ENCODE data around the gene GRPR. TPM values are rescaled to one million over a fixed set of nuclear protein-coding genes. Genes with fewer than 3 reads are reported as not detected.

The GRPR gene
- total and polyA plus RNA-seq, 7 donors = 0.19 to 2.8 (median 0.83) TPM; not detected in 2

DNA sequence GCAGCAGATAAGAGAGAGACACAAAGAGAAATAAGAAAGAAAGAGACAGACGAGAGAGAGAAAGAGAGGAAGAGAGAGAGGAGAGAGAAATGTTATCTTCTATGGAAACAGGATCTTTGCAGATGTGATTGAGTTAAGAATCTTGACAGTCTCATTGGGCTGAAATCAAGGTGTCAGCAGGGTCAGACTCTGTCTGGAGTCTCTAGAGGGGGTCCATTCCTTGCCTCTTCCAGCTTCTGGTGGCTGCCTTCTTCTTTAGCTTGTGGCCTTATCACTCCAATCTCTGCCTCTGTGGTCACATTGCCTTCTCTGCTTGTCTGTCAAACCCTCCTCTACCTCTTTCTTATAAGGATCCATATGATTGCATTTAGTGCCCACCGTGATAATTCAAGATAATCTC lies 21.8 kb upstream of the GRPR start:
- Histone ChIP-seq H3K27me3 (no peaks in the 10 kb centered on the region), H3K9me3 (no peaks in the 10 kb centered on the region), H3K27ac (no peak overlapping the region), H3K4me1 (no peaks in the 10 kb centered on the region), H3K36me3 (no peaks in the 10 kb centered on the region), H3K4me3 (no peak overlapping the region)
- TF ChIP-seq POLR2AphosphoS5 (IDR thresholded peaks at IDR 0.05) = no peak
- WGBS, 2 donors = 82 to 84% methylated on average over 2 of the region's 2 CpGs
- DNase-seq = no peak
- intact Hi-C loops (cut with DNase I) = no loop called here

- Histone ChIP-seq H3K4me3 (no peak overlapping the region), H3K4me1 (no peaks in the 10 kb centered on the region), H3K27me3 (no peaks in the 10 kb centered on the region), H3K27ac (no peak overlapping the region), H3K9me3 (no peaks in the 10 kb centered on the region), H3K36me3 (no peaks in the 10 kb centered on the region)
- intact Hi-C loops (cut with DNase I) = no loop called here
- no peak for DNase-seq
- 87 to 94% methylated on average over 4 of the region's 4 CpGs for WGBS, 2 donors
- TF ChIP-seq EP300 (IDR thresholded peaks at IDR 0.05) = no peak
- no peak for TF ChIP-seq CTCF (IDR thresholded peaks at IDR 0.05)
- TF ChIP-seq POLR2A (IDR thresholded peaks at IDR 0.05) = no peak
- TF ChIP-seq POLR2AphosphoS5 (IDR thresholded peaks at IDR 0.05) = no peak
These were observed 19.7 kb upstream of the GRPR start for GRCh38 chrX:16103625-16104024.

GRCh38 chrX:16112428-16112827 lies 10.9 kb upstream of the GRPR start:
- H3K9me3 ChIP-seq = no peaks in the 10 kb centered on the region
- TF ChIP-seq POLR2AphosphoS5 (IDR thresholded peaks at IDR 0.05) = no peak
- no peak for TF ChIP-seq CTCF (IDR thresholded peaks at IDR 0.05)
- TF ChIP-seq POLR2A (IDR thresholded peaks at IDR 0.05) = no peak
- TF ChIP-seq EP300 (IDR thresholded peaks at IDR 0.05) = no peak
- no peak overlapping the region for H3K27ac ChIP-seq
- no peaks in the 10 kb centered on the region for H3K36me3 ChIP-seq
- 63 to 75% methylated on average over 2 of the region's 2 CpGs for WGBS, 2 donors
- H3K4me1 ChIP-seq = no peaks in the 10 kb centered on the region
- no peaks in the 10 kb centered on the region for H3K27me3 ChIP-seq
- intact Hi-C loops (cut with DNase I) = no loop called here
- H3K4me3 ChIP-seq = no peak overlapping the region
- DNase-seq = no peak

GRCh38 chrX:16113978-16114565 lies 9.3 kb upstream of the GRPR start:
- TF ChIP-seq CTCF (IDR thresholded peaks at IDR 0.05) (no peak), POLR2A (IDR thresholded peaks at IDR 0.05) (no peak), EP300 (IDR thresholded peaks at IDR 0.05) (no peak), POLR2AphosphoS5 (IDR thresholded peaks at IDR 0.05) (no peak)
- Histone ChIP-seq H3K9me3 (no peaks in the 10 kb centered on the region), H3K4me3 (no peak overlapping the region), H3K36me3 (no peaks in the 10 kb centered on the region), H3K4me1 (no peaks in the 10 kb centered on the region), H3K27me3 (no peaks in the 10 kb centered on the region), H3K27ac (peak overlapping the region in 2 of 4 donors; percentile 5 to 10)
- no peak for DNase-seq
- 36 to 85% methylated on average over 1 of the region's 1 CpG for WGBS, 2 donors
- intact Hi-C loops (cut with DNase I) = no loop called here

DNA sequence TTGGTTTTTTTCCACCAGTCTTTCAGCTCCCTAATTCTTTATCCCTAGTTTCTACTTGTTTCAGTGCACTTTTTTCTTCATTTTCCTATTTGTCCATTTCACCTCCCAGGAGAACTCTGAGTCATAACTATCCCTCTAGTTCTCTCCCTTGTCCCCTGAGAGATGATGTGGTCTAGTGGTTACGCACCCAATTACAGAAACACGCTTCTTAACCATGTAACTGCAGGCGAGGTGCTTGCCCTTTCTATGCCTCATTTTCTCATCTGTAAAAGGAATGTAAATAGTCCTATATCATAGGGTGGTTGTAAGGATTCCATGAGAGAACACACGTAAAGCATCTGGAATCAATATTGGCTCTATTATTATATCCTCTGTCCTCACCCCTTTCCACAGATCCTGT lies 8.8 kb upstream of the GRPR start:
- H3K9me3 ChIP-seq = no peaks in the 10 kb centered on the region
- no peak overlapping the region for H3K4me3 ChIP-seq
- TF ChIP-seq CTCF (IDR thresholded peaks at IDR 0.05) = no peak
- no peak for TF ChIP-seq POLR2AphosphoS5 (IDR thresholded peaks at IDR 0.05)
- no peak for TF ChIP-seq POLR2A (IDR thresholded peaks at IDR 0.05)
- TF ChIP-seq EP300 (IDR thresholded peaks at IDR 0.05) = no peak
- no peak for DNase-seq
- H3K27ac ChIP-seq = no peak overlapping the region
- WGBS, 2 donors = 76 to 89% methylated on average over 4 of the region's 4 CpGs
- intact Hi-C loops (cut with DNase I) = no loop called here
- no peaks in the 10 kb centered on the region for H3K36me3 ChIP-seq
- no peaks in the 10 kb centered on the region for H3K27me3 ChIP-seq
- no peaks in the 10 kb centered on the region for H3K4me1 ChIP-seq
